ENCODE measurements around the gene PDGFB.

DNA sequence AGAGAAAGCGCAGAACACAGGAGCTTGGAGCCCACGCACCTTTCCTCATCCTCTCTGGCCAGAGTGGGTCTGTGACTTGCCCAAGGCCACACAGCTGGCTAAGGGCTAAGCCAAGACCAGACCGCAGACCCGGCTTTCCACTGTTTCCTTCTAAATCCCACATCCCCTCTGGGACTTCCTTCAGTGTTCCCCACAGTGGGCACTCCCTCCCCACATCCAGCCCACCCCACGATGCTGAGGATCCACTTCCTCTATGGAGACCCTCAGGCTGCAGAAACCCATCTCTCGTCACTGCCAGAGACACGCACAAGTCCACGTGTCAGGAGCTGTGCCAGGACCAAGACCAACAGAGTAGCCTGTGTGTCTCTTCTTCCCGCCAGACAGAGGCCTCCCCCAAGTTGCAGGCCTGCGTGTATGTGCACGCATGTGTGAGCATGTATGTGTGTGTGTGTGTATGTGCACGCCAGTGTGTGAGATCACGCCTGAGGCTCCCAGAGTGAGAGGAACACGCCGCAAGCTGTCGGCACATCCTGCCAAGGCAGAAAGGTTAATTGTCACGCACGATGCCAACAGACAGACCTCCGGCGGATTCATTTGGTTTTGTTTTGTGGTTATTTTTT, 21.6 kb downstream of the PDGFB start:
- TF ChIP-seq RAD21 (IDR thresholded peaks at IDR 0.05; ENCODE audit: low read depth) (no peak), CTCF (IDR thresholded peaks at IDR 0.05 in 2 of 3, conservative IDR thresholded peaks at IDR 0.05 in 1 of 3; ENCODE audit: borderline replicate concordance in 1 of 3, insufficient read depth in 1 of 3, low read depth in 2 of 3, low read length in 2 of 3) (no peak), JUND (IDR thresholded peaks at IDR 0.05) (no peak), POLR2A (IDR thresholded peaks at IDR 0.05; ENCODE audit: borderline replicate concordance, extremely low read depth, insufficient read depth, insufficient read length) (no peak), CBX3 (IDR thresholded peaks at IDR 0.05; ENCODE audit: low read depth) (no peak), SP1 (IDR thresholded peaks at IDR 0.05; ENCODE audit: low read depth) (no peak), EGR1 (IDR thresholded peaks at IDR 0.05; ENCODE audit: low read depth) (no peak), POLR2AphosphoS5 (IDR thresholded peaks at IDR 0.05; ENCODE audit: low read depth, low read length) (no peak), SRF (IDR thresholded peaks at IDR 0.05; ENCODE audit: low read depth) (no peak), MAX (IDR thresholded peaks at IDR 0.05) (no peak), CEBPB (IDR thresholded peaks at IDR 0.05; ENCODE audit: low read depth) (no peak), EZH2 (IDR thresholded peaks at IDR 0.05) (no peak)

All from HCT116 (cell line).